Nephron progenitor cell (in vitro differentiated cells): ENCODE results near the gene TPCN2.

ENCODE experiments used
- DNase-seq: peaks from one replicate; pipeline ENCODE4 v3.0.0; 2021
- H3K27ac Mint-ChIP-seq: 2 replicates; pipeline ENCODE4 v1.8.0; 2021; ENCODE audit warnings: mild to moderate bottlenecking, moderate library complexity, mixed read lengths
- H3K27me3 Mint-ChIP-seq: 2 replicates; pipeline ENCODE4 v1.8.0; 2021; ENCODE audit warnings: mild to moderate bottlenecking, low read depth, mixed read lengths; ENCODE audit not compliant: poor library complexity
- H3K36me3 Mint-ChIP-seq: 2 replicates; pipeline ENCODE4 v1.8.0; 2021; ENCODE audit warnings: low read depth, mixed read lengths
- H3K4me1 Mint-ChIP-seq: 2 replicates; pipeline ENCODE4 v1.8.0; 2021; ENCODE audit warnings: mixed read lengths
- H3K4me3 Mint-ChIP-seq: 2 replicates; pipeline ENCODE4 v1.8.0; 2021; ENCODE audit warnings: mild to moderate bottlenecking, moderate library complexity, mixed read lengths
- H3K9me3 Mint-ChIP-seq: 2 replicates; pipeline ENCODE4 v1.8.0; 2021; ENCODE audit warnings: mild to moderate bottlenecking, moderate library complexity, mixed read lengths
- TF ChIP-seq, protein P1 (sequence below): fragments of 200-600 bp; sonication (generic); IDR thresholded peaks from 2 replicates; pipeline ENCODE4 v1.5.0; 2021; ENCODE audit warnings: antibody characterized with exemption

The TPCN2 gene

DNA sequence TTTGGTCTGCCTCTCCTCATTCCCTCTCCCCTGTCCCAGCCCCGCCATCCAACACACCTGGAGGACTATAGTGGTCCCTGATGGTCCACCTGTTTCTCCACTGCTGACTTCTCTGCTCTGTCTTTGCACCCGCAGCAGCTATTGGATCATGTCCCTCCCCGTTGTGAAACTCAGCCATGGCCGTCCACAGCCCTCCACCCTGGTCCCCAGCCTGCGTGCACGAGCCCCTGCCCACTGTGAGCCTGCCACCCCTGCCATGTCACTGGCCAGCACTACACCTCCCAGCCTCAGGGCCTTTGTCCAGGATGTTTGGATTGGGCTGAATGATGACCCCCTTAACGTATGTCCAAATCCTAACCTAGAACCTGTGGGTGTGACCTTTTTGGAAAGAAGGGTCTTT is 59.3 kb downstream of the TPCN2 start:
- Mint-ChIP-seq H3K27me3 (peaks cover 18% of the 10 kb centered on the region), H3K27ac (no peak overlapping the region), H3K4me1 (peaks cover 23% of the 10 kb centered on the region), H3K36me3 (peaks cover 28% of the 10 kb centered on the region), H3K4me3 (no peak overlapping the region), H3K9me3 (peaks cover 26% of the 10 kb centered on the region)
- no peak for DNase-seq
- TF ChIP-seq, protein P1, sequence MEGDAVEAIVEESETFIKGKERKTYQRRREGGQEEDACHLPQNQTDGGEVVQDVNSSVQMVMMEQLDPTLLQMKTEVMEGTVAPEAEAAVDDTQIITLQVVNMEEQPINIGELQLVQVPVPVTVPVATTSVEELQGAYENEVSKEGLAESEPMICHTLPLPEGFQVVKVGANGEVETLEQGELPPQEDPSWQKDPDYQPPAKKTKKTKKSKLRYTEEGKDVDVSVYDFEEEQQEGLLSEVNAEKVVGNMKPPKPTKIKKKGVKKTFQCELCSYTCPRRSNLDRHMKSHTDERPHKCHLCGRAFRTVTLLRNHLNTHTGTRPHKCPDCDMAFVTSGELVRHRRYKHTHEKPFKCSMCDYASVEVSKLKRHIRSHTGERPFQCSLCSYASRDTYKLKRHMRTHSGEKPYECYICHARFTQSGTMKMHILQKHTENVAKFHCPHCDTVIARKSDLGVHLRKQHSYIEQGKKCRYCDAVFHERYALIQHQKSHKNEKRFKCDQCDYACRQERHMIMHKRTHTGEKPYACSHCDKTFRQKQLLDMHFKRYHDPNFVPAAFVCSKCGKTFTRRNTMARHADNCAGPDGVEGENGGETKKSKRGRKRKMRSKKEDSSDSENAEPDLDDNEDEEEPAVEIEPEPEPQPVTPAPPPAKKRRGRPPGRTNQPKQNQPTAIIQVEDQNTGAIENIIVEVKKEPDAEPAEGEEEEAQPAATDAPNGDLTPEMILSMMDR = no peak

DNA sequence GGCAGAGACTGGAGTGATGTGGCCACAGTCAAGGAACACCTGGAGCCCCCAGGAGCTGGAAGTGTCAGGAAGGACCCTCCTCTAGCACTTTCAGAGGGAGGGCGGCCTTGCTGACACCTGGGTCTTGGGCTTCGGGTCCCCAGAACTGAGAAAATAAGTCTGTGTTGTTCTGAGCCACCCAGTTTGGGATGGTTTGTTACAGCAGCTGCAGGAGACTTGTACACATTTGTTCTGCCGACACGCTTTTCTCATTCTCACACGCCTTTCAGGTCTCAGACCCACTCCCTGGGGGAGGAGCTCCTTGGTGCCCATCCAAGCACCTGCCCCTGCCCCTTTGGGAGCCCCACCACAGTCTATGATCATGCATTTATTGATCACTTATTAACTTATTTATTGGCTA is 59.8 kb downstream of the TPCN2 start:
- H3K36me3 Mint-ChIP-seq = peaks cover 28% of the 10 kb centered on the region
- peaks cover 18% of the 10 kb centered on the region for H3K27me3 Mint-ChIP-seq
- no peak overlapping the region for H3K27ac Mint-ChIP-seq
- no peak overlapping the region for H3K4me3 Mint-ChIP-seq
- TF ChIP-seq, protein P1 = no peak
- peaks cover 28% of the 10 kb centered on the region for H3K4me1 Mint-ChIP-seq
- H3K9me3 Mint-ChIP-seq = peaks cover 26% of the 10 kb centered on the region
- DNase-seq = no peak

DNA sequence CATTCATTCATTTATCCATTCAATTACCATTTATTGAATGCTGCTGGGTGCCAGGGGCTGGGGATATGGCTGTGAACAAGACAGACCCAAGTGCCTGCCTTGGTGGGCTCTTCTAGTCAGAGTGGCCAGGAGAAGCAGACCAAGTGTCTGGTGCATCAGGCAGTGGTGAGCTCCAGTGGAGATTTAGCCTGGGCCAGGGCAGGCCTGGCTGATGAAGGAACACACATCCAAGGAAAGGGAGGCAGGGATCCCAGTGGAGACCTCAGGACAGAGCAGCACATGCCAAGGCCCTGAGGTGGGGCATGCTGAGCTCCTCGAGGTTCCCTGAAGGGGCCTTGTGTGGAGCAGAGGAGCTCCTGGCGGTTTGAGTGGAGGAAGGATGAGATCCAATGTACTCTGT is 60.4 kb downstream of the TPCN2 start:
- no peak overlapping the region for H3K4me3 Mint-ChIP-seq
- peaks cover 18% of the 10 kb centered on the region for H3K27me3 Mint-ChIP-seq
- no peak for DNase-seq

DNA sequence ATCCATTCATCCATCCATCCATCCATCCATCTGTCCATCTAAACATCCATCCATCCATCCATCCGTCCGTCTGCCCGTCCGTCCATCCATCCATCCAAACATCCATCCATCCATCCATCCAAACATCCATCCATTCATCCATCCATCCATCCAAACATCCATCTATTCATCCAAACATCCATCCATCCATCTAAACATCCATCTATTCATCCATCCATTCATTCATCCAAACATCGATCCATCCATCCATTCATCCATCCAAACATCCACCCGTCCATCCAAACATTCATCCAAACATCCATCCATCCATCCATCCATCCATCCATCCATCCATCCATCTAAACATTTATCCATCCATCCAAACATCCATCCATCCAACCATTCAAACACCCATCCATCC is 61.7 kb downstream of the TPCN2 start:
- H3K9me3 Mint-ChIP-seq = peaks cover 26% of the 10 kb centered on the region

More for the DNA sequence above, 60.4 kb downstream of the TPCN2 start:
- Mint-ChIP-seq H3K36me3 (peaks cover 28% of the 10 kb centered on the region), H3K9me3 (peaks cover 26% of the 10 kb centered on the region), H3K27ac (no peak overlapping the region), H3K4me1 (peaks cover 33% of the 10 kb centered on the region)
- TF ChIP-seq, protein P1 = no peak

GRCh38 chr11:69111624-69112542 is 63.2 kb downstream of the TPCN2 start:
- Mint-ChIP-seq H3K9me3 (peaks cover 26% of the 10 kb centered on the region), H3K4me3 (no peak overlapping the region), H3K36me3 (peaks cover 28% of the 10 kb centered on the region), H3K27me3 (peaks cover 19% of the 10 kb centered on the region), H3K4me1 (peaks cover 43% of the 10 kb centered on the region), H3K27ac (no peak overlapping the region)
- no peak for DNase-seq
- TF ChIP-seq, protein P1 = no peak

More for the DNA sequence above, 61.7 kb downstream of the TPCN2 start:
- peaks cover 23% of the 10 kb centered on the region for H3K27me3 Mint-ChIP-seq
- DNase-seq = no peak
- peaks cover 42% of the 10 kb centered on the region for H3K4me1 Mint-ChIP-seq
- TF ChIP-seq, protein P1 = no peak
- no peak overlapping the region for H3K4me3 Mint-ChIP-seq
- no peak overlapping the region for H3K27ac Mint-ChIP-seq
- peaks cover 28% of the 10 kb centered on the region for H3K36me3 Mint-ChIP-seq
